GM12872 (cell line): Measurements from ENCODE around the gene FN1.

Source experiments
- CTCF ChIP-seq: IDR thresholded peaks from 3 replicates; pipeline ENCODE4 v1.5.1; 2011; ENCODE audit warnings: low read depth, mild to moderate bottlenecking, low read length, moderate library complexity; ENCODE audit not compliant: insufficient read depth

The FN1 gene

DNA sequence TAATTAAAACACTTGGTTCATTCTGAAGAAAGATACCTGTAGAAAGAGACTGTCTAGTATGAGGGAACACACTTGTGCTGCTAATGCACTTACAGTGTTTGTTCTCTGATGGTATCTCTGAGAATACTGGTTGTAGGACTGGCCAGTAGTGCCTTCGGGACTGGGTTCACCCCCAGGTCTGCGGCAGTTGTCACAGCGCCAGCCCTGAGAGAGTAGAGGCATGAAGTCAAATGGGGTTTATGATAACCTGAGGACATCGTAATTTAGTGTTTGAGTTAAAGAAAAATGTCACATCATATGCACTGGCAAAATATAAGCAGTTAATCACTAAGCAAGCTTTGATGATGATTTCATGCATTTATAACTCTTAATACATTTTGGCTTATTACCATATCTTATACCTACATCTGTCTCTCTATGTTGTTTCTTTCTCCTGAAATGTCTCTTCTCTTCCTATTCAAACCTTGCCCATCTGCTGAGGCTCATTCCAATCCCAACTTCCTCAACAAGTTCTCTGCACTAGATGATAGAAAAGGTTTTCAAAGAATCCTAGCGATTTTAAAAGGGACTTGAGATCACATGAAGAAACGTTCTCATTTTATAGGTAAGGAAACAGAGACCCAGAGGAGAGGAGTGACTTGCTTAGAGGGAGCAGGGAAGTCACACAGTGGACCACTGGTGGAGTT lies 73.8 kb downstream of the FN1 start:
- TF ChIP-seq CTCF = no peak

DNA sequence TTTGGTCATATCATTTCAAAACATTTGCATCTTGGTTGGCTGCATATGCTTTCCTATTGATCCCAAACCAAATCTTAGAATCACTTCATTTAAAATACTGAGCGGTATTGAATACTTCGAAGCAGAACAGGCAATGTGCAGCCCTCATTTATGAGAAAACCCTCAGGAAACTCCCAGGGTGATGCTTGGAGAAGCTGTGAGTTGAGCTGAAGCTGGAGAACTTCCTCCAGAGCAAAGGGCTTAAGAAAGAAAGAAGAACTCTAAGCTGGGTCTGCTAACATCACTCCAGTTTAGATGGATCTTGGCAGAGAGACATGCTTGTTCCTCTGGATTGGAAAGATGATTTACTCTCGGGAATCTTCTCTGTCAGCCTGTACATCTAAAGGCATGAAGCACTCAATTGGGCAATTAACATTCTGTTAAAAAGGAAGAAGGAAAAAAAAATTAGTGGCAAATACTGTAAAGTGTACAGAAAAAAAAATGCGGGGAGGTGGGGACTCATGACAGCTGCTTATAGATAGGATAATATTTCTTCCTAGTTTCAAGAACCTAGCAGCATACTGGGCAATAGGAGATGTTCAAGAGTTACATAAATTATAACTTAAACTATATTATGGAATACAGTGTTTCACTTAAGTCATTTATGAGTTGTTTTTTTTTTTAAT lies 74.5 kb downstream of the FN1 start:
- no peak for TF ChIP-seq CTCF

DNA sequence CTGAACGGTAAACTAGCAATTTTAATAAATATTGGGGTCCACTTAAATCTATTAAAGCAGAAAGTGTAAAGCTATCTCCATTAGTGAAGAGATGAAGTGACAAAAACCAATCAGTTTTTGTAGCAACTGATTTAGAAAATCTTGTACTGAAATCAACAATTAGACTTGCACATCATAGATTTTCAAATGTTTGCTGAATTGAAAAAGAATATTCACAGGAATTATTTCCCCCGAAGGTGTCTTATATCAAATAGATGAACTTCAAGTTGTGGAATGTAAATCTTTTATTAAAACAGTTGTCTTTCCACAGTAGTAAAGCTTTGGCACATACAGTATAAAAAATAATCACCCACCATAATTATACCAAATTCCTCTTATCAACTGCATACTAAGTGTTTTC lies 75.3 kb downstream of the FN1 start:
- no peak for TF ChIP-seq CTCF

DNA sequence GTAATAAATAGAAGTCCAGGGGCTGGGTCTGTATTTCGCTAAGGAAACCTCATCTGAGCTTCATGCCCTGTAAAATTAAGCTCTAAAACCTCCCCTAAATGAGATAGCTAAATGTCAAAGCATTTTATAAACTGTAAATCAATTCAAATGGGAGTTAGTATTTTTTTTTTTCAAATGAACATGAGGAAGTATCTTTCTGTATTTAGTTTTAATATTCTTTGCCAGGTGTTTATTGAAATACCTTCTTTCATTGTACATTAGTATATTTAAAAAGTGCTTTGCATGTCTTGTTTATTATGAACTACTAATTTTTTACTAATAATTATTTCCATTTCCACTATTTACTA lies 76.3 kb downstream of the FN1 start:
- TF ChIP-seq CTCF = no peak

- TF ChIP-seq CTCF = no peak
These were observed 76.8 kb downstream of the FN1 start for GRCh38 chr2:215358891-215359575.

- no peak for TF ChIP-seq CTCF
These were observed 77.5 kb downstream of the FN1 start for GRCh38 chr2:215358312-215358845.

- TF ChIP-seq CTCF = no peak
These were observed 78.2 kb downstream of the FN1 start for GRCh38 chr2:215357660-215358059.
